PC-3 (cell line): Measurements from ENCODE around the gene IRAK3. TPM values are rescaled to one million over a fixed set of nuclear protein-coding genes. Genes with fewer than 3 reads are reported as not detected.

Experiments
- ATAC-seq: fragments of 200-7000 bp; cut with Tn5 transposase; 2 replicates; pipeline ENCODE4 v1.9.1; 2020; ENCODE audit warnings: mild to moderate bottlenecking, moderate library complexity
- BruUV-seq: library from RNA; stranded (reverse); fragments of 400-500 nt; replicated peaks from 2 replicates; lab custom pipeline; 2021; lab: Mats Ljungman, UMichigan
- CTCF ChIA-PET: fragments of 300-600 bp; sonication (Branson Sonifier 250); formaldehyde crosslinking; loops from one replicate; lab custom pipeline; 2022; ENCODE audit warnings: antibody characterized with exemption; lab: Charles Lee
- POLR2A ChIA-PET: fragments of 300-600 bp; sonication (Branson Sonifier 250); formaldehyde crosslinking; loops from one replicate; lab custom pipeline; 2022; ENCODE audit warnings: antibody characterized with exemption; ENCODE audit not compliant: unreplicated experiment; lab: Charles Lee
- DNase-seq: peaks from one replicate; pipeline ENCODE4 v3.0.0-alpha.2; 2015
- H2AFZ ChIP-seq: fragments of 300-600 bp; sonication (generic); 2 replicates; pipeline ENCODE4 v1.6.0; 2016; ENCODE audit warnings: antibody characterized with exemption, low read length
- H3F3A ChIP-seq: fragments of 300-600 bp; sonication (generic); one replicate; pipeline ENCODE4 v1.6.0; 2017; ENCODE audit warnings: antibody characterized with exemption, low read length, control low read depth, mild to moderate bottlenecking; ENCODE audit not compliant: unreplicated experiment
- H3K27ac ChIP-seq: fragments of 300-600 bp; sonication (generic); 2 replicates; pipeline ENCODE4 v1.5.1; 2016; ENCODE audit warnings: mild to moderate bottlenecking, low read length
- H3K27me3 ChIP-seq: fragments of 300-600 bp; sonication (generic); 2 replicates; pipeline ENCODE4 v1.6.1; 2016; ENCODE audit warnings: low read length, mixed read lengths
- H3K36me3 ChIP-seq: fragments of 300-600 bp; sonication (generic); 2 replicates; pipeline ENCODE4 v1.6.1; 2016; ENCODE audit warnings: low read depth, mixed run types, low read length, mixed read lengths
- H3K4me1 ChIP-seq: fragments of 300-600 bp; sonication (generic); 2 replicates; pipeline ENCODE4 v1.5.1; 2016; ENCODE audit warnings: low read length; ENCODE audit not compliant: insufficient read depth
- H3K4me2 ChIP-seq: fragments of 300-600 bp; sonication (generic); 2 replicates; pipeline ENCODE4 v1.6.0; 2016; ENCODE audit warnings: low read length
- H3K4me3 ChIP-seq: fragments of 300-600 bp; sonication (generic); 2 replicates; pipeline ENCODE4 v1.5.1; 2016; ENCODE audit warnings: mild to moderate bottlenecking, low read length, mixed read lengths
- H3K79me2 ChIP-seq: fragments of 300-600 bp; sonication (generic); 2 replicates; pipeline ENCODE4 v1.6.1; 2017; ENCODE audit warnings: low read length, mixed read lengths
- H3K9ac ChIP-seq: fragments of 300-600 bp; sonication (generic); 2 replicates; pipeline ENCODE4 v1.6.0; 2016; ENCODE audit warnings: mild to moderate bottlenecking, low read length
- H3K9me2 ChIP-seq: fragments of 300-600 bp; sonication (generic); replicated peaks from 2 replicates; pipeline ENCODE4 v1.6.1; 2016; ENCODE audit warnings: mixed run types, low read length, mixed read lengths
- H3K9me3 ChIP-seq: fragments of 300-600 bp; sonication (generic); 2 replicates; pipeline ENCODE4 v1.6.1; 2016; ENCODE audit warnings: low read length, mixed read lengths
- H4K20me1 ChIP-seq: fragments of 300-600 bp; sonication (generic); 2 replicates; pipeline ENCODE4 v1.6.1; 2016; ENCODE audit warnings: low read length, mixed read lengths
- EZH2 ChIP-seq: fragments of 300-600 bp; sonication (generic); IDR thresholded peaks from one replicate; pipeline ENCODE4 v1.6.1; 2017; ENCODE audit warnings: antibody characterized with exemption, mild to moderate bottlenecking, low read length; ENCODE audit not compliant: unreplicated experiment
- EZH2phosphoT487 ChIP-seq: fragments of 300-600 bp; sonication (generic); IDR thresholded peaks from 2 replicates; pipeline ENCODE4 v1.6.1; 2018; ENCODE audit warnings: mild to moderate bottlenecking, antibody characterized with exemption, low read length, borderline replicate concordance
- intact Hi-C: fragments of 100-400 bp; cut with micrococcal nuclease; formaldehyde crosslinking; loops from 2 replicates; pipeline ENCODE4 v1.9.0; 2023
- total RNA-seq: library from RNA; depleted of rRNA; stranded (reverse); fragments of >200 nt; gene quantifications from 2 replicates; pipeline ENCODE4 v1.2.3, GENCODE V29; 2014
- TF ChIP-seq, protein P1 (sequence below): fragments of 300-600 bp; sonication (generic); conservative IDR thresholded peaks from 2 replicates; pipeline ENCODE4 v1.5.1; 2017; ENCODE audit warnings: antibody characterized with exemption, low read depth, mild to moderate bottlenecking, low read length

Gene IRAK3
- total RNA-seq, 1 experiment from 2014 or later: not detected

DNA sequence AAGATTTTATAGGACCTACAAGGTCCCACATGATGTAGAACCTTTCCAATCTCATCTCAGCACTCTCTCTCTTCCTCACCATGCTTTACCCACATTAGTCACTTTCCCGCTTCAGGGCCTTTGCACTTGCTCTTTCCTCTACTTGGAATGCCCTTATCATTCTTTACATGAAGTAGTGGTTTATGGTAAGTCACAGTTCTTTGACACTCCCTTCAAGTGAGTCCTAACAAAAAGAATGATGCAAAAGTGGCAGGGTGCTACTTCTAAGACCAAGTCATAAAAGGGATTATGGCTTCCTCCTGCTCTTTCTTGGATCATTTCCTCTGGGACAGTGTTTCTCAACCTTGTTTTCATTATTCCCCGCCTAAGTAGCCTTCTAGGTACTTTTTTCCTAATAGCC, 32.4 kb upstream of the IRAK3 start:
- Histone ChIP-seq H3K9me3 (no peaks in the 10 kb centered on the region), H4K20me1 (no peaks in the 10 kb centered on the region), H3K4me3 (no peak overlapping the region), H3K79me2 (peaks cover 20% of the 10 kb centered on the region), H3K4me1 (peaks cover 20% of the 10 kb centered on the region), H3K27me3 (no peaks in the 10 kb centered on the region), H3F3A (no peaks in the 10 kb centered on the region), H3K9me2 (no peaks in the 10 kb centered on the region), H3K4me2 (no peak overlapping the region), H3K27ac (no peak overlapping the region), H2AFZ (no peak overlapping the region), H3K9ac (no peak overlapping the region), H3K36me3 (peaks cover 11% of the 10 kb centered on the region)
- no peak for TF ChIP-seq EZH2
- no peak for TF ChIP-seq EZH2phosphoT487
- TF ChIP-seq, protein P1, sequence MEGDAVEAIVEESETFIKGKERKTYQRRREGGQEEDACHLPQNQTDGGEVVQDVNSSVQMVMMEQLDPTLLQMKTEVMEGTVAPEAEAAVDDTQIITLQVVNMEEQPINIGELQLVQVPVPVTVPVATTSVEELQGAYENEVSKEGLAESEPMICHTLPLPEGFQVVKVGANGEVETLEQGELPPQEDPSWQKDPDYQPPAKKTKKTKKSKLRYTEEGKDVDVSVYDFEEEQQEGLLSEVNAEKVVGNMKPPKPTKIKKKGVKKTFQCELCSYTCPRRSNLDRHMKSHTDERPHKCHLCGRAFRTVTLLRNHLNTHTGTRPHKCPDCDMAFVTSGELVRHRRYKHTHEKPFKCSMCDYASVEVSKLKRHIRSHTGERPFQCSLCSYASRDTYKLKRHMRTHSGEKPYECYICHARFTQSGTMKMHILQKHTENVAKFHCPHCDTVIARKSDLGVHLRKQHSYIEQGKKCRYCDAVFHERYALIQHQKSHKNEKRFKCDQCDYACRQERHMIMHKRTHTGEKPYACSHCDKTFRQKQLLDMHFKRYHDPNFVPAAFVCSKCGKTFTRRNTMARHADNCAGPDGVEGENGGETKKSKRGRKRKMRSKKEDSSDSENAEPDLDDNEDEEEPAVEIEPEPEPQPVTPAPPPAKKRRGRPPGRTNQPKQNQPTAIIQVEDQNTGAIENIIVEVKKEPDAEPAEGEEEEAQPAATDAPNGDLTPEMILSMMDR: no peak
- POLR2A ChIA-PET: no interaction called here
- peak; percentile 21; the same call in 1 of the 2 replicates for ATAC-seq
- BruUV-seq: no TSS peak
- DNase-seq: peak; percentile 59
- CTCF ChIA-PET: no interaction called here
- intact Hi-C loops: no loop called here

DNA sequence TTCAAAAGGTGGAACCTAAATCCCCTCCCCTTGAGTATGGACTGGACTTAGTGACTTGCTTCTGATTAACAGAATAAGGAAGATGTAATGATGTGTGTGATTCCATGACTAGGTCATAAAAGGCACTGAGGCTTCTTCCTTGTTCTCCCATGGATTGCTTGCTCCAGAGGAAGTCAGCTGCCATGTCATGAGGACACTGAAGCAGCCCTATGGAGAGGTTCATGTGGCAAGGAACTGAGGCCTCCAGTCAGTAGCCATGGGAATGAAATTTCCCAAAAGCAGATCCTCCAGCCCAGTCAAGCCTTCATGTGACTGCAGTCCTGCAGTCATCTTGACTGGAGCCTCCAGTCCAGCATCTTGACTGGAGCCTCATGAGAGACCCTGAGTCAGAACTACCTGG, 29.9 kb upstream of the IRAK3 start:
- ChIA-PET POLR2A (no interaction called here), CTCF (interaction anchor here (0.5 kb wide), 1 partner anchor 14 kb away, joined by 3 read pairs; no protein-coding TSS in a partner anchor)
- intact Hi-C loops: no loop called here
- TF ChIP-seq, protein P1: no peak
- TF ChIP-seq EZH2phosphoT487 (no peak), EZH2 (no peak)
- Histone ChIP-seq H3K4me1 (peaks cover 13% of the 10 kb centered on the region), H3K4me3 (no peak overlapping the region), H2AFZ (no peak overlapping the region), H3K9ac (no peak overlapping the region), H3K36me3 (peaks cover 11% of the 10 kb centered on the region), H3K27me3 (no peaks in the 10 kb centered on the region), H3K9me2 (no peaks in the 10 kb centered on the region), H3K79me2 (peaks cover 45% of the 10 kb centered on the region), H3K27ac (peak overlapping the region; percentile 10), H3K9me3 (no peaks in the 10 kb centered on the region), H3K4me2 (no peak overlapping the region), H4K20me1 (no peaks in the 10 kb centered on the region), H3F3A (no peaks in the 10 kb centered on the region)
- DNase-seq (no peak), ATAC-seq (no peak)
- no TSS peak for BruUV-seq

DNA sequence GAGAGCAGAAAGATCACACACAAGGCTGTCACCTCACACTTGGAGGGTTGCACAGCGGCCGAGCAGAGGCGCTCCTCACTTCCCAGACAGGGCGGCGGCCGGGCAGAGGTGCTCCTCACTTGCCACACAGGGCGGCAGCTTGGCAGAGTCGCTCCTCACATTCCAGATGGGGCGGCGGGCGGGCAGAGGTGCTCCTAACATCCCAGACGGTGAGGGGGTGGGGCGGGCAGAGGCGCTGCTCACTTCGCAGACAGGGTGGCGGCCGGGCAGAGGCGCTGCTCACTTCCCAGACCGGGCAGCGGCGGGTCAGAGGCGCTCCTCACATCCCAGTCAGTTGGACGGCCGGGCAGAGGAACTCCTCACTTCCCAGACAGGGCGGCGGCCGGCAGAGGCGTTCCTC, 28.3 kb upstream of the IRAK3 start:
- ATAC-seq (no peak), DNase-seq (no peak)
- Histone ChIP-seq H3K79me2 (peaks cover 61% of the 10 kb centered on the region), H2AFZ (no peak overlapping the region), H3K27me3 (no peaks in the 10 kb centered on the region), H3K27ac (no peak overlapping the region), H3K4me3 (no peak overlapping the region), H3K4me1 (peaks cover 13% of the 10 kb centered on the region), H3K9me3 (no peaks in the 10 kb centered on the region), H3K9me2 (no peaks in the 10 kb centered on the region), H3K4me2 (no peak overlapping the region), H3K9ac (no peak overlapping the region), H4K20me1 (no peaks in the 10 kb centered on the region), H3F3A (no peaks in the 10 kb centered on the region), H3K36me3 (peaks cover 18% of the 10 kb centered on the region)
- ChIA-PET POLR2A (no interaction called here), CTCF (no interaction called here)
- BruUV-seq: no TSS peak
- TF ChIP-seq, protein P1: no peak
- TF ChIP-seq EZH2phosphoT487 (no peak), EZH2 (no peak)
- intact Hi-C loops: no loop called here
